ENCODE measurements around the gene SLC24A4. TPM values are rescaled to one million over a fixed set of nuclear protein-coding genes. Genes with fewer than 3 reads are reported as not detected.
A peak's percentile ranks its signal among the peaks of the same experiment; 100 is the strongest.

SLC24A4 gene
- total and polyA plus RNA-seq, 2 of the 4 experiments (the other 2 are of a cell fraction) = not detected

GRCh38 chr14:92470215-92470614 lies 147.2 kb downstream of the SLC24A4 start:
- TF ChIP-seq NFE2L2 (IDR thresholded peaks at IDR 0.05; ENCODE audit: low read depth, low read length) = no peak
- no peak for TF ChIP-seq MAFK (IDR thresholded peaks at IDR 0.05; ENCODE audit: low read depth, low read length)
- no peak for TF ChIP-seq RAD21 (IDR thresholded peaks at IDR 0.05; ENCODE audit: low read length)
- TF ChIP-seq FOS (IDR thresholded peaks at IDR 0.05; ENCODE audit: low read depth, low read length) = no peak
- TF ChIP-seq POLR2A (IDR thresholded peaks at IDR 0.05; ENCODE audit: low read depth, low read length) = no peak
- no peak for TF ChIP-seq CHD1 (IDR thresholded peaks at IDR 0.05; ENCODE audit: low read depth, low read length)
- no peak for TF ChIP-seq MXI1 (IDR thresholded peaks at IDR 0.05; ENCODE audit: borderline replicate concordance, low read depth, low read length)
- no peak for TF ChIP-seq RCOR1 (IDR thresholded peaks at IDR 0.05; ENCODE audit: insufficient replicate concordance, low read length)
- no peak for TF ChIP-seq MAZ (IDR thresholded peaks at IDR 0.05; ENCODE audit: borderline replicate concordance, low read depth, low read length)
- no peak for TF ChIP-seq BHLHE40 (IDR thresholded peaks at IDR 0.05; ENCODE audit: low read depth, low read length)
- TF ChIP-seq SMC3 (IDR thresholded peaks at IDR 0.05; ENCODE audit: low read depth, low read length) = no peak
- no peak for TF ChIP-seq CEBPB (IDR thresholded peaks at IDR 0.05; ENCODE audit: low read depth, low read length)
- TF ChIP-seq CTCF (conservative IDR thresholded peaks at IDR 0.05; ENCODE audit: low read depth, low read length) = no peak
- TF ChIP-seq ELK1 (IDR thresholded peaks at IDR 0.05; ENCODE audit: borderline replicate concordance, low read depth, low read length) = no peak
- TF ChIP-seq USF2 (IDR thresholded peaks at IDR 0.05; ENCODE audit: low read depth, low read length) = no peak
- TF ChIP-seq RFX5 (IDR thresholded peaks at IDR 0.05; ENCODE audit: low read depth, low read length) = no peak
- no peak overlapping the region for H3K9ac ChIP-seq (ENCODE audit: low read depth, low read length)
- no peak overlapping the region for H2AK5ac ChIP-seq (ENCODE audit: low read depth, low read length)
- H3K9me3 ChIP-seq (ENCODE audit: control insufficient read depth, insufficient read depth, low read length) = peaks cover 2% of the 10 kb centered on the region; the same call in 1 of the 2 replicates
- BruUV-seq (replicated peaks) = no TSS peak
- H3K4me2 ChIP-seq (ENCODE audit: low read depth, low read length) = no peak overlapping the region
- H2AFZ ChIP-seq (replicated peaks; ENCODE audit: low read length, poor library complexity) = no peak overlapping the region
- H3K27ac ChIP-seq (ENCODE audit: insufficient read depth, low read length) = no peak overlapping the region
- 100% methylated on average over 1 of the region's 3 CpGs; no CpG with 5 or more reads in 1 of the 2 experiments for WGBS, 2 experiments (ENCODE audit: extremely low coverage in 2 of 2, insufficient read length in 1 of 2)
- ATAC-seq (ENCODE audit: low read depth) = no peak
- peak overlapping the region; percentile 44 for H2AK9ac ChIP-seq (replicated peaks; ENCODE audit: low read depth, low read length, poor library complexity)
- peak; percentile 65 for DNase-seq
- H3K27me3 ChIP-seq (ENCODE audit: control insufficient read depth, insufficient read depth, low read length) = no peaks in the 10 kb centered on the region
- no peaks in the 10 kb centered on the region for H3K79me1 ChIP-seq (ENCODE audit: low read depth in 1 of 2, low read length in 2 of 2)
- H2BK20ac ChIP-seq (ENCODE audit: low read depth, low read length) = no peak overlapping the region
- dilution Hi-C loops (cut with HindIII; ENCODE audit: low sequenced_read_pairs, unreplicated experiment) = no loop called here
- H4K91ac ChIP-seq (ENCODE audit: insufficient read depth, low read depth, low read length) = no peak overlapping the region
- CTCF ChIA-PET = interaction anchor here (0.7 kb wide), 1 partner anchor 54 kb away, joined by 3 read pairs; no protein-coding TSS in a partner anchor
- H3K56ac ChIP-seq (ENCODE audit: extremely low read depth, insufficient read depth, low read length) = no peak overlapping the region
- H3K4me1 ChIP-seq (ENCODE audit: control insufficient read depth, insufficient read depth, low read length) = peaks cover 9% of the 10 kb centered on the region
- in situ Hi-C loops (cut with MboI; ENCODE audit: low sequenced_read_pairs) = no loop called here
- intact Hi-C loops (cut with micrococcal nuclease) = no loop called here
- H2BK15ac ChIP-seq (ENCODE audit: low read depth, low read length) = no peak overlapping the region
- H3K4me3 ChIP-seq (ENCODE audit: insufficient read depth, low read depth, low read length) = no peak overlapping the region
- H2BK120ac ChIP-seq (ENCODE audit: low read depth, low read length) = no peak overlapping the region
- no peak overlapping the region for H4K5ac ChIP-seq (ENCODE audit: low read depth, low read length)
- H4K8ac ChIP-seq (ENCODE audit: low read depth in 2 of 2, low read length in 2 of 2) = no peak overlapping the region
- H3K23ac ChIP-seq (ENCODE audit: low read depth, low read length) = no peak overlapping the region
- no peak overlapping the region for H3K4ac ChIP-seq (ENCODE audit: low read depth, low read length)
- no peak overlapping the region for H3K18ac ChIP-seq (ENCODE audit: low read depth, low read length)
- no peaks in the 10 kb centered on the region for H3K36me3 ChIP-seq (ENCODE audit: control insufficient read depth, insufficient read depth, low read length)
- POLR2A ChIA-PET (ENCODE audit: unreplicated experiment) = no interaction called here
- peaks cover 3% of the 10 kb centered on the region; the same call in 1 of the 2 replicates for H3K9me1 ChIP-seq (ENCODE audit: insufficient read depth, low read length)
- H4K20me1 ChIP-seq (ENCODE audit: insufficient read depth, low read length) = no peaks in the 10 kb centered on the region
- no peak overlapping the region for H2BK5ac ChIP-seq (ENCODE audit: low read depth, low read length, poor library complexity, severe bottlenecking)
- 0 out of 2 replicates have a peak overlapping the region, but pooled peaks have one; percentile 6 for H3K14ac ChIP-seq (replicated peaks; ENCODE audit: low read depth, low read length)

Data from IMR-90 (cell line).